Adipocyte (in vitro differentiated cells): ENCODE measurements around the gene GPR39.

ENCODE experiments used
- DNase-seq: peaks from one replicate; pipeline ENCODE4 v3.0.0-alpha.2; 2015; ENCODE audit warnings: low read depth
- H3K27me3 ChIP-seq: replicated peaks from 2 replicates; pipeline ENCODE4 v1.7.0; 2013; ENCODE audit warnings: mild to moderate bottlenecking, low read length, moderate library complexity; ENCODE audit not compliant: control insufficient read depth, insufficient read depth
- H3K36me3 ChIP-seq: 2 replicates; pipeline ENCODE4 v1.7.0; 2013; ENCODE audit warnings: low read length, mild to moderate bottlenecking, moderate library complexity; ENCODE audit not compliant: control insufficient read depth, insufficient read depth, severe bottlenecking
- H3K4me1 ChIP-seq: 2 replicates; pipeline ENCODE4 v1.7.0; 2013; ENCODE audit warnings: mild to moderate bottlenecking, low read length, moderate library complexity; ENCODE audit not compliant: control insufficient read depth, insufficient read depth
- H3K4me3 ChIP-seq: 2 replicates; pipeline ENCODE4 v1.7.0; 2013; ENCODE audit warnings: mild to moderate bottlenecking, low read length, moderate library complexity
- H3K9ac ChIP-seq: 2 replicates; pipeline ENCODE4 v1.7.0; 2013; ENCODE audit warnings: mild to moderate bottlenecking, low read length, moderate library complexity
- H3K9me3 ChIP-seq: 2 replicates; pipeline ENCODE4 v1.7.0; 2013; ENCODE audit warnings: mild to moderate bottlenecking, low read length, moderate library complexity; ENCODE audit not compliant: control insufficient read depth

GPR39 gene

DNA sequence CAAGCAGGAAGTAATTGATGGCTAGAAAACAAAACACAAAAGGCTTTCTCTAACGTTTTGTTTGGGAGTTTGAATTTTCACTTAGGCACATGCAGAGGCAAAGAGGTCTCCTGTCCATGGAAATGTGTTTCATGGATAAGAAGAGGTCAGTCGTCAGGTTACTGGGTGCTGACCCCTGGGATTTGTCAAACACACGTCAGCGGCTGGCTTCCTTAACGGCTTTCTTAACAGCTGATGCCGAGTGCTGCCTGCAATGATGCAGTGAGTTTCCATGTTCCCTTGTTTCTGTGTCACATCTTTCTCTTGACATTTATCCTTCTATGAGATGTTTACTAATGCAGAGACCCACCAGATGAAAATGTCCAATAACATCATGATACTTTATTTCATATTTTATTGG lies 31.7 kb downstream of the GPR39 start:
- H3K9ac ChIP-seq = peak overlapping the region; percentile 13
- no peak for DNase-seq
- peaks cover 11% of the 10 kb centered on the region for H3K4me1 ChIP-seq
- H3K9me3 ChIP-seq = peaks cover 9% of the 10 kb centered on the region
- no peaks in the 10 kb centered on the region for H3K36me3 ChIP-seq
- peak overlapping the region; percentile 68 for H3K4me3 ChIP-seq
- H3K27me3 ChIP-seq = no peaks in the 10 kb centered on the region

DNA sequence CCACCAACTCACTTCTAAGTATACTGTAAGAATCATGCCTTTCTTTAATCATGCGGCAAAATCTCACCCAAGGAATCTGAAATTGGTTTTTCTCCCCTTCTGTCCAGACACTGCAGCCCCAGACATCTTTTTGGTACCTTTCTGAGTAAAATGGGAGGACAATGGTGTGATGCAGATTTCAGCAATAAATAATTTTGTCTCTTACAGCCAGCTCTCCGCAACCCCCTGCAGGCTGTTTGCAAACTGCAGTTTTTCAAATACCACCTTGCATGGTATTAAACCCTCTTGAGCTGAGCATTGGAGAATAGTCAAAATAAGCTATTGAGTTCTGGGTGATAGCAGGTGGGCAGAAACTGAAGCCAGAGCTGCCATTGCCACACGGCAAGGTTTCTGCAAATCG lies 32.2 kb downstream of the GPR39 start:
- Histone ChIP-seq H3K27me3 (no peaks in the 10 kb centered on the region), H3K36me3 (no peaks in the 10 kb centered on the region), H3K4me3 (no peak overlapping the region), H3K9ac (no peak overlapping the region), H3K9me3 (peaks cover 9% of the 10 kb centered on the region), H3K4me1 (peaks cover 11% of the 10 kb centered on the region)
- peak; percentile 65 for DNase-seq

DNA sequence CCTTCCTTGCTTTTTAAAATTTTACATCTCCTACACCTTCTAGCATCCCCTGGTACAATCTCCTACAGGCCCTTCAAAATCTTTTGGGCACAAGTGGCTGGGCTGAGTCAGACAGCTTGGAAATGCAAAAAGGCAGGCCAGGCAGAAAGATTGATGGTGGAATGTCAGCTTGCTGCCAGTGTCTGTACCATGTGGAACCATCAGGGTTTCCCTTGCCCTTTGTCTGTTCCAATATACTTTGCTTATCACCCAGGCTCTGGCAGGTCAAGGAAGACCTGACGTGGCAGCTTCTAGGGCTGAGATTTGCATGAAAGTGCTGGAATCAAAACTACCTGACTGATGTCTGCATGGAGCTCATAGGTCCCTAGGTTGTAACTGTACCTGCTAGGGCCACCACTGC lies 33.3 kb downstream of the GPR39 start:
- Histone ChIP-seq H3K27me3 (no peaks in the 10 kb centered on the region), H3K36me3 (no peaks in the 10 kb centered on the region), H3K9me3 (peaks cover 9% of the 10 kb centered on the region), H3K9ac (no peak overlapping the region), H3K4me1 (peaks cover 11% of the 10 kb centered on the region), H3K4me3 (no peak overlapping the region)
- no peak for DNase-seq

DNA sequence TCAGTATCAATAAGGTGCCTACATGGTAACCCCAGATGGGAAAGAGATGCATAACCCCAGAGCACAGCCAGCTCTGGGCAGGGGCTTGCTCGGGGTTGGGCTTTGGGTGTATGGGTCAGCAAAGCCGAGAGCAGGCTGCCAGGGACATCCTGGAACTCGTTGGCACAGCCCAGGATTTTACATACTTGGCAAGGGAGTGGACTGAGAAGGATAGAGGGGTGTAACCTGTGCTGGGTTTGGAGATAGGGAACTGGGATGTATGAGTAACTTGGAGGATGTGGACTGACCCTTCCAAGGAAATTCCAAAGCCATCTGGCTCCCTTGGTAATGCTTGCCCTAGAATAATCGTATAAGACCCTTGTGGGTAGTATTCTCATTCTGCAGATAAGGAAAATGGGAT lies 44.2 kb downstream of the GPR39 start:
- no peaks in the 10 kb centered on the region for H3K36me3 ChIP-seq
- peaks cover 57% of the 10 kb centered on the region for H3K9me3 ChIP-seq
- H3K27me3 ChIP-seq = no peaks in the 10 kb centered on the region
- no peak for DNase-seq
- H3K4me1 ChIP-seq = no peaks in the 10 kb centered on the region
- H3K9ac ChIP-seq = no peak overlapping the region
- H3K4me3 ChIP-seq = no peak overlapping the region

DNA sequence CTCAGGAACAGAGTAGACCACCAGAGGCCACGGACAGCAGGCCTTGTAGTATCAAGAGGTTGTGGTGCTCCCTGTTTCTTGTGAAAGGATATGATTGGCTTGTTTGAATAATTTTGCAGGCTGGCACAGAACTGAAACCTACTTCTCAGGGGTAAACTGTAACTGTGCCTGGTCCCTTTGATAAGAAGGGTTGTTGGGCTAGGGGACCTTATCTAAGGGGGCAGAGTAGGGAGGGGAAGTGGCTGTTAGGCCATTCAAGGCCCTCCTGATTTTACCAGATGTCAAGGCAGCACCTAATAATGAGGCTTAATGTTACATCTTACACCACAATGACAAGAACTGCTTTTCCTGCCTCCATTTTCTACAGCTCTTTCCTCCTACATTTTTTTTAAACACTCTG lies 45.6 kb downstream of the GPR39 start:
- peaks cover 69% of the 10 kb centered on the region for H3K9me3 ChIP-seq
- no peaks in the 10 kb centered on the region for H3K4me1 ChIP-seq
- no peak overlapping the region for H3K4me3 ChIP-seq
- no peak for DNase-seq
- no peaks in the 10 kb centered on the region for H3K36me3 ChIP-seq
- H3K9ac ChIP-seq = no peak overlapping the region
- H3K27me3 ChIP-seq = no peaks in the 10 kb centered on the region

DNA sequence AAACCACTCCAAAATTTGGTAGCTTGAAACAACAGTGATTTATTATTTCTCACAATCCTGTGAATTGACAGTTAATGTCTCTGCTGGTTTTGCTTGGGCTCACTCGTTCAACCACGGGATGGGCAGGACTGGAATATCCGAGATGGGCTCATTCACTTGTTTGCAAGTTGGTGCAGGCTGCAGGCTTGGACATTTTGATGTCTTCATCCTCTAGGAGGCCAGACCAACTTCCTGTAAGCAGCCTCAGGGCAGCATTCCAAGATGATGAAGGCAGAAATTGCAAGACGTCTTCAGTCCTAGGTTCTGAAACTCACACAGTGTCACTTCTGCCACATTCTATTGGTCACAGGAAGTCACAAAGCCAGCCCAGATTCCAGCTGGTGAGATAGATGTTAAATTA lies 47.1 kb downstream of the GPR39 start:
- H3K4me1 ChIP-seq = peaks cover 7% of the 10 kb centered on the region
- H3K27me3 ChIP-seq = no peaks in the 10 kb centered on the region
- no peak overlapping the region for H3K9ac ChIP-seq
- H3K4me3 ChIP-seq = no peak overlapping the region
- no peaks in the 10 kb centered on the region for H3K36me3 ChIP-seq
- peaks cover 80% of the 10 kb centered on the region for H3K9me3 ChIP-seq
- no peak for DNase-seq

DNA sequence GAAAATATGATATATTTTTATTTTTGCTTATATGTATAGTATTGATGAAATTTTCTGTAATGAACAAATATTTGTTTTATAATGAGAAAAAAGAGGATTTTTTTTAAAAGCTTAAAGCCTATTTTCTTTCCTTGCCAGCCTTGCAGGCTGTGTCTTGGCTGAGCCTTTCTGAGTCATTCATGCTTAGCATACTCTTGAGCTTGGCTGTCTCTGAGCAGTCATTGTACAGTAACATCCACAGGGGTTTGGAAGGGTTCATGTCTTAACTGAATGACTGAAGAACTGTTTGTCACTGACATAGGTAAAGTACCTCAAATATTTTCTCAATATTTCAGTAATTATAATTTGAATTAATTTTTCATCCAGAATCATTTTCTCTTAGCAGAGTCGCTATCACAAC lies 49.3 kb downstream of the GPR39 start:
- Histone ChIP-seq H3K4me3 (peak overlapping the region; percentile 42), H3K9me3 (peaks cover 87% of the 10 kb centered on the region), H3K9ac (no peak overlapping the region), H3K36me3 (no peaks in the 10 kb centered on the region), H3K4me1 (peaks cover 23% of the 10 kb centered on the region), H3K27me3 (no peaks in the 10 kb centered on the region)
- DNase-seq = no peak

DNA sequence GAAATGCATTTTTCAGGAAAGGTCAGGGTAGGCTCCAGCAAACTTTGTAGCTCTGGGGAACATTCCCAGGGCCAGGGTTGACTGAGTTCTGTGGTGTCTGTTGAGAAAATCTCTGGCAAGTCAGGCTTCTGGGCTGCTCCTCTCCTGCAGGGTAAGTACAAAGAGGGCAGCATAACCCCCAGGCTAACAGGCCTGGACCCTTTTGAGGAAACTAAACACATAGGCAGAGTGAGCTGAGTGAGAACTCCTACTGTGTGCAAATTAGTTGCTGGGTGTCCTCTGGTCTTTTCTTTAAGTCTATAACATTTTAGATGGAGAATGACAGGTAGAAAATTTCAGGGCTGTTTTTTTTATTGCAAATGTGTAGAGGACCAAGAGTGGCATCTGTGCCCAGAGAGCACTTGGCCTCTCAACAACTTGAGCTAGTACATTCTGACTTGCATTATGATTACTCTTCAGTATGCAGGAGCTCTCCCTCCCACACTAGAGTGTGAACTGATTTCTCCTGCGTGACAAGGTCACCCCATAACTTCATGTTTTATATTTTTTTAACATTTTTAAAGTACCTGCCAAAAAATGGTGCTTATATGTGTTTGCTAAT lies 49.9 kb downstream of the GPR39 start:
- peaks cover 23% of the 10 kb centered on the region for H3K4me1 ChIP-seq
- peak overlapping the region; percentile 42 for H3K4me3 ChIP-seq
- DNase-seq = no peak
- no peaks in the 10 kb centered on the region for H3K27me3 ChIP-seq
- no peak overlapping the region for H3K9ac ChIP-seq
- H3K36me3 ChIP-seq = no peaks in the 10 kb centered on the region
- peaks cover 83% of the 10 kb centered on the region for H3K9me3 ChIP-seq

DNA sequence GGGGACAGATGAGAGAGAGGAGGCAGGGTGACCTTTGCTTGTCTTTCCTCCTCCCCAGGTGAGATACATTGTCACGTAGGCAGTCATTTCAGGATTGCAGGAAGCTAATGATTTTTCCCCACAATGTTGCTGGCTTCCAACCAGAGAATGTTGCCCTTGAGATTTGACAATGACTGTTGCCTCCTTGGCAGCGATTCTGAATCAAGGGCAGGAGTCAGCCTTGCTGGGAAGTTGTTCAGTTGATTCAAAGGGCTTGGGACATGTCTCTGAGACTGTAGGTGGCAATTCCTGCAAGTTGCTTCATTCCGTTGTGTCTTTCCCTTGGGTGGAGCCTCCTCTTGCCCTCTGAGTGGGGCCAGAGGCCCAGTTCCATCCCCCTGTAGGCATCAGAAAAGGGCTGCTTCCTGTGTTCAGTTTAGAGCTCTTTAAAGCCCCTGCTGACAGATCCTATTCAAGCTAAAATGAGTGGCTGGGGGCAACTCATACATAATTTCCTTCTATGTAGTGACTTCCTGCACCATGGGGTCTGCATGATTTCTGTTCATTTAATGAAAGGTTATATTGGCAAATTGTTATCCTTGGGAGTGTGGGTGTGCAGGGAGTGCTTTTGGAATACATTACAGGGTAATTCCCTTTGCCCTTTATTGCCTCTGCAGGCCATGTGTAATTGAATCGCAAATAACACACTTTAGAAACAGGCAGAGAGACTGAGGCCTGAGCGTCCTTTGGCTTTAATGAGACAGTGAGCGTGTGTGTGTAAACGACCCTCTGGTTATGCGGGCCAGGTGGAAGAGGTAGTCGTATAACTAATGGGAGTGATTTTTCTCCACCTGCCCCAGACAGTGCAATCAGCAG lies 52.4 kb downstream of the GPR39 start:
- Histone ChIP-seq H3K4me3 (peak overlapping the region; percentile 48), H3K9ac (peak overlapping the region; percentile 69), H3K9me3 (peaks cover 66% of the 10 kb centered on the region), H3K36me3 (no peaks in the 10 kb centered on the region), H3K4me1 (peaks cover 29% of the 10 kb centered on the region), H3K27me3 (no peaks in the 10 kb centered on the region)
- no peak for DNase-seq

DNA sequence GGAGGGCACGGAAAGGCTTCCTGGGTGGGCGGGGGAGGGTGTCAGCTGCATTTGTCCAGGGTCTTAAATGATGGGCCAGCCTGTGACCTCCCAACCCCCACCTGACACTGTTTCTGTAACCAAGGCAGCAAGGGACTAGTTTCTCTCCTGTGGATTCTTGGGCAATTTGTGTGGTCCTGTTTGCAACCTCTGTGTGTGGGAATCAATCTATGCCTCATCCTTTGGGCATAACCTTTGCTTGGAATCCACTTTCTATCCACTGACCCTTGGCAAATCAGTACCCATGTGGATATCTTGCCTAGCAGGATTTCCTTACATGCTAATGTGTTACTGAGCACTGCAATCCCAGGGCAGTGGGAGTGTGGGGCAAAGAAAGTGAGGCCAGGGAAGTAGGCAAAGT lies 54.1 kb downstream of the GPR39 start:
- H3K9me3 ChIP-seq = peaks cover 49% of the 10 kb centered on the region
- H3K4me3 ChIP-seq = no peak overlapping the region
- no peak for DNase-seq
- H3K27me3 ChIP-seq = no peaks in the 10 kb centered on the region
- H3K9ac ChIP-seq = no peak overlapping the region
- H3K36me3 ChIP-seq = no peaks in the 10 kb centered on the region
- H3K4me1 ChIP-seq = peaks cover 34% of the 10 kb centered on the region

- H3K9me3 ChIP-seq = peaks cover 23% of the 10 kb centered on the region
These were observed 56.7 kb downstream of the GPR39 start for GRCh38 chr2:132473174-132473883.

More at GRCh38 chr2:132473174-132473883, 56.7 kb downstream of the GPR39 start:
- Histone ChIP-seq H3K4me1 (peaks cover 49% of the 10 kb centered on the region), H3K36me3 (no peaks in the 10 kb centered on the region), H3K4me3 (no peak overlapping the region), H3K9ac (no peak overlapping the region), H3K27me3 (no peaks in the 10 kb centered on the region)
- DNase-seq = no peak
